Activated naive CD8-positive, alpha-beta T cell treated with anti-CD3 and anti-CD28 coated beads, Interleukin-2, amount 50 U/mL, for 16 hours (primary cell): ENCODE measurements around the gene ETV3L.

Experiments used
- DNase-seq: peaks from one replicate; pipeline ENCODE4 v3.0.0-alpha.2; 2020; ENCODE audit warnings: low read depth, low spot score

ETV3L gene

DNA sequence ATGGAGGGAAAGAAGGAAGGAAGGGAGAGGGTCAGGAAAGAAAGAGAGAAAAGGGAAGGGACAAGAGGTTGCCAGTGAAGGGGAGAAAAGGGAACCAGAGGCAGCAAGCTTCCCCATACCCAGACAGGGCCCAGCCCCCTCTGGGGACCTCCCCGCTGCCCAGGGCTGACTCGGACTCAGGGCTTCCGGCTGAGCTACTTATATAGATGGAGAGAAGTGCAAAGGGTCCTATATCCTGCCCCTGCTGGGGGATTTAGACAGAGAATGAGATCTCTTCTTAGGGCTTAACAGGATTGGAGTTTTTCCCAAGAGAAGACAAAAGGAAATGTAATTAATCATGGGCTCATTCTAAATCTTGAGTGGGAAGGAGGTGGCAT is at the start of gene ETV3L:
TSS of gene ETV3L (minus strand) at position 176 of the 377 bp plus-strand sequence. CDS start 285 bp downstream, outside the sequence.
- DNase-seq: no peak

DNA sequence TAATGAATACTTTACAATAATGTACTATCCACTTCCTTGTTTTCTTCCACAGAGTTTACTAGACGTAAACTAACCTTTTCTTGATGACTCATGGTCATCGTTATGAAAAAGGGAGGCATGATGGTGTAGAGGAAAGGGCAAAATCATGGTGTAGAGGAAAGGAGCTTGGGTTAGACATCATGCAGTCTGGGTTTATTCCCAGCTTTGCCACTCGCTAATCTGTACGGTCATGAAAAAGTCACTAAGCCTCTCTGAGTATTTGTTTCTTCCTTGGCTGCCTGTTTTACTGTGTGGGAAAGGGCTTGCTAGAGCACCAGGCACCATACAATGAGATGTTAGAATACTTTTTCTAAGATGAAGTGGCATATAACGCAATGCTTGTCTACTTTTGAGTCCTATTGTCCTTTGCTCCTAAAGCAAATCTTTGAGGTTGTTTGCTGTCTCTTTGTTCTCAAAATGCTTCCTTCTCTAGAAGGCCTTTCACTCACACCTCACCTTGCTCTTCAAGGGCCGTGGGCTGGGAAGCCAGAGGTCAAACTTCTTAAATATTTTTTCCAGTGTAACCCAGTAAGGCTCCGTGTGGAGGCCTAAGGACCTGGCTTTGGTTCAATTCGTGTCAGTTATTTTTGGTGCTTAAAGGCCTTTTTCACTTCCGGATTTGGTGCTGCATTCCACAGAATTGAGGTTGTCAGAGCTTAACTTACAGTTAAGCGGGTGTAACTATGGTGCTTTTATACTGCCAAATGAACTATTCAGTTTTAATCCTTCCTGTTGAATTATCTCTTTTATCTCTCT is 48.5 kb upstream of the ETV3L start:
- no peak for DNase-seq

DNA sequence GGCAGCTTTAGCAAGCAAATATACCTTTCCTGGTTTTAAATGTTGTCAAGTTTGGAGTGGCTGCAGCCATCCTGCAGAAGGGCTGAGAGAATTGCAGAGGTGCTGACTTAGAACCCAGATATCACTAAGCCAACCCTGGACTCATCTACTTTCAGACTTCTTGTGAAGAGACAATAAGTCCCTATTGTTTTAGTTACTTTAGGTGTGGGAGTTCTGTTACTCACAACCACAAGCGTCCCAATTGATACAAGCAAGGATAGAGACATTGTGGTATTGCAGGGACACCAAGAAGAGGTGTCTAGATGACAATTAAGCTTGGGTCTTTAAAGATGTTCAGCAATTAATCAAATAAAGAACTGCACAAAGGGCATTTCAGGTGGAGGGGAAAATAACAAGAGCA is 47.4 kb upstream of the ETV3L start:
- no peak for DNase-seq

GRCh38 chr1:157146244-157146643 is 46.6 kb upstream of the ETV3L start:
- no peak for DNase-seq

- DNase-seq: no peak
Observed at GRCh38 chr1:157145076-157145475, 45.5 kb upstream of the ETV3L start.

GRCh38 chr1:157144509-157144908 is 44.9 kb upstream of the ETV3L start:
- no peak for DNase-seq

DNA sequence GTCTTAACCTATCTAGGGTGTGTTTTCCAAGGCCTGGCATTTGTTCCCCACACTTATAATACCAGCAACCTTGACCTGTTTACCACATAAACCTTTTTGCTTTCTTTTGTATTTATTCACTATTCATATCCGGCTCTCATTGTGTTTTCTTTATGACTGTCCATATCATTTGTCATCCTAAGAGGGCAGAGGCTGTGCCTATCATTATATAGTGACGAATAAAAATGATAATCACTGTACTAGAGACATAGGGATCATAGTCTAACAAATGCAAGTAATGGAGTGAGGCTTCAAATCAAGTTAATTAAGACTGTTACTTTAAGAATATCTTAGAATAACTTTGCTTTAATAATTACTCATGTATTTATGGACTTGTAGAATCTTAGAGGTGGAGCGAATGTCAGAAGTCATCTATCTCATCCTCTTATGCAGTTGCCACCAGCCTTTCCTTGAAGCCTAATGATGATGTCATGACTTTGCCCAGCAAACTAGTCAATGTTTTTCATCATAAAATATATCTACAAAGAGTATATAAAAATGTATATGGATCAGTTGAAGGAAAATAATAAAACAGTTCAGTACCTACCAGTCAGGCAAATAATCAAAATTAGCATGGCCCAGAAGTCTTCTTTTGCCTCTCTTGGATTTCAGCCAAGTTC is 43.3 kb upstream of the ETV3L start:
- no peak for DNase-seq

DNA sequence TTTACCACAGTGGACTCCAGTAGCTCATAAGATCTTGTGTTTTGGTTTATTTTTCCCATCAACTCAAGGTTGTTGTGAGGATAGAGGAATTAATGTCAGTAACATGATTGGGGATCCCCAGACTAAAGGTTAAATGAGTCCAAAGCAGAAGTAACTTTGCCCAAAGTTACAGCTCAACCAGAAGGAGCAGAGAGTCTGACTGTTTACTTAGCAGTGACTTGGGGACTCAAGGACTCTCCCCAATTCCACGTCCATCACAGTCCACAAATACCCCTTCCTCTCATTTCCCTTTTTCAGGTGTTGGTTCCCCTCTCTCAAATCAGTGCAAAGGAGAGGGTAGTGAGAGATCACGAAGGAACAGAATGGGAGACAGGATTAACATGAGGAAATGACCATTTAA is 42.6 kb upstream of the ETV3L start:
- no peak for DNase-seq

DNA sequence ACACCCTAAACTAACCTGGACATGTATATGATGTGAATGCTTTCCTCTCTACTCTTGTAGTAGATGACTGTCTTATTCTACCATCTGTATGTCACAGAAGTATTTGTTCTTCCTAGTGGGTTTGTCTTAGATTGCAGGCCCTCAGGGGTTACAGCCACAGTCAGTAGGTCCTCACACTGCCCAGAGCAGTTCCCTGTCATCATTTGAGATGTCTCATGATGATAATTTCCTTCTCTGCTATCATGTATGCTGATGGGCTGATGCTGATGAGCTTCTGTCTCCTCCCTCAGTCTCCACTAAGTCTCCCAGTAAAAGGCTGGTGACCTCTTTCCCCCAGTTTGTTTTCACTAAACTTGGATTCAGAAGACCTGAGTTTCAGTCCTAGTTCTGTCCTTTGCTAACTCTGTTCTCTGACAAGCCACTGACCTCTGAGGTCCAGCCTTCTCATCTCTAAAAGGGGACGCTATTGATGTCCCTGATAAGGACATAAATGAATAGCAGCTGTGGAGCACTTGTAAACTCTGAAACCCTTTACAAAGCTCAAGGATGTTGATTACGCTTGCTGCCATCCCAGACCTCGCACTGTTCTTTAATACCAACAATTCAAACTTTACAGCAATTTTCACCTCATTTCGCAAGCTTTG is 41.7 kb upstream of the ETV3L start:
- DNase-seq: no peak

GRCh38 chr1:157140063-157140588 is 40.5 kb upstream of the ETV3L start:
- DNase-seq: no peak

DNA sequence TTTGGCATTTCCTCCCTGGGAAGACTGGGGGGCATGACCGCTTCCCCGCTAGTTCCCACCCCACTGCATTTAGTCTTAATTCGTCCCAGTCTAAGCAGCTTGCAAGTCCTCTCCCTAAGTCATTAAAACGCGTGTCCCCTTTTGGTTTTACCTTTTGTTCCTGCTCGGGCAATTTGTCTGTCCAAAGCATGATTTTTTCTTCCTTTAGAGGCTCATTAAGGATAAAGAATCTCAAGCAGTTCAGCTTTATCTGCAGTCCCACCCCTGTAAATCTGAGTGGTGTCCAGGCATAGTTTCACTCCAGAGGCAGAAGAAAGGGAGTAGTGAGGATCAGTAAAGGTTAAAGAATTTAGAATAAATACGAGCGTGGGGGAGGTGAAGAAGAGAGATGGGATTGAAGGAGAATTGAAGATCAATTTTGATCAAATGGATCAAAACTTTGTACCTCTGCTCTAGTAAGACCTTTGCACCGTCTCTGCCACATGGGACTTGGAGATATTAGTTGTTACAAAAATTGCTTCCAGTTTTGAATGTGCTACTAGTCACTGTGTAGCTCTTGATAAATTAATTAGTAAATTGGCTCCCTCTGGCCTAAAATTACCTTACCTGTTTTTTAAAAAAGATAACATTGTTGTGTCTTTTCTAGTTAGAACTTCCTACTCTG is 39.6 kb upstream of the ETV3L start:
- no peak for DNase-seq

DNA sequence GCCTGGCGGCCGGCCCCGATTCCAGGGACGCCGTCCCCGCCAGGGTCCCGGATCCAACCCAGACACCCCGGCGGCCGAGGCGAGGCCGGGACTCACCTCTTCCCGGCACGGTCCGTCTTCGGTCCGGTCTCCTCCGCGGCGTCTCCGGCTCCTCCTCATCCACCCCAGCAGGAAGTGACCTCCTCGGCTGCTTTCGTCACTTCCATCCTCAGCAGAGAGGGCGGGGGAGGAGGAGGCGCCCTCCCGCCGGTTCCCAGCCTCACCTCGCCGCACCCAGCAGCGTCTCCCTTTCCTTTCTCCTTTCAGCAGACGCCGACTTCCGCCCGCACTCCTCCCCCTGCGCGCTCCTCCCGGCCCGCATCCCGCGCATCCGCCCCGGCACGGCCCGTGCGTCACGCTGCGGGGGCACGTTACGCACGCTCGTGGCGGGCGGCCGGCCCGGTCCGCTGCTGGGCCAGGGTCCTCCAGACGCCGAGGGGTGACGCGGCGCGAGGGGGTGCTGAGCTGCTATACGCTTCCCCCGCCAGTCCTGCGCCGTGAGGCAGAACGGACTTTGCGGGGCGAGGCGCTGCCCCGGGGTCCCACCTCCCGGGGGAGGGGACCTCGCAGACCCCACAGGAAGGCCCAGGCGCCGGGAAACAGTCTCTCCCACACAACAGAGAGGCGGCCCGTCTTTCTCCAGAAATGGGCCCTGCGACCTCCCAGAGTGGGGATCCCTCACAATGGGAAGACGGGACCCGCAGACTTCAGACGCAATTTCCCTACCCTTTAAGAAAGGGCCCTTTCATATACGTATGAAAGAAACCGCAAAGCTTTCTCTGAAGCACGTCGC is 38.8 kb upstream of the ETV3L start, which contains the start of gene ETV3:
TSS of gene ETV3 (minus strand) at position 176 of the 832 bp plus-strand sequence. CDS start 2,043 bp downstream, outside the sequence.
- peak; percentile 64 for DNase-seq

DNA sequence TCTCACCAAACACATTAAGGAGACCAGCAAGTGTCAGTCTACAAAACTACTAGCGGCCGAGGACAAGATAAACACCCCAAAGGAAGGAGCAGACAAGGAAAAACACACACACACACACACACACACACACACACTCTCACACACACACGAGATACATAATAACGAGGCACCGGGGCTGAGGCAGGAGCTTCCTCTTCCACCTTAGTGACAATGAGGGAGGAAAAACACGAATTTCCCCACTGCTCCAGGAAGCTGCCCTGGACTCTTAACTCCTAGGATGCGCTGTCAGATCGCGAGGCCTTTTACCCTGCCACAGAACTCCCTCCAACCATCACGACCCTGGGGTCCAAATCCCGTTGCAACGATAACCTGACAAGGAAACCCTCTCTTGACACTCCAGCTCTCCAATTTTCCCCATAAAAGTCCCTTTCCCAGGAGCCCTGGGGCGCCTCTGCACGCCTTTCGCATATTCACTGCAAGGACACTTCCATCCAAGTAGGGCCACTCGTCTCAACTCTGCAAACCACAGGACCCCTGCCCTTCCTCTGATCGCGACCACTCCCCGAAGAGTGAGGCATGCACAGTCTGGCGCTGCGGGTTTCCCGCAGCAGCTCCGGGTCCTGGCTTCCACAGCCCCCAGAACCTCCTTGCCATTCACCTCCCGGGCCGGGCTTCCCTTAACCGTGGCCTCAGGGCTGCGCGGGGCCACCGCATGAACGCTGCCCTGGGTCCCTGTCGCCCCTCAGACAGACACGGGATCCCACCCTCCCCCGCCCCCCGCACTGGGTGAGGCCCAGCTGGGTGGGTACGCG is 38.0 kb upstream of the ETV3L start:
- no peak for DNase-seq

GRCh38 chr1:157137046-157137407 is 37.4 kb upstream of the ETV3L start:
- DNase-seq: no peak

DNA sequence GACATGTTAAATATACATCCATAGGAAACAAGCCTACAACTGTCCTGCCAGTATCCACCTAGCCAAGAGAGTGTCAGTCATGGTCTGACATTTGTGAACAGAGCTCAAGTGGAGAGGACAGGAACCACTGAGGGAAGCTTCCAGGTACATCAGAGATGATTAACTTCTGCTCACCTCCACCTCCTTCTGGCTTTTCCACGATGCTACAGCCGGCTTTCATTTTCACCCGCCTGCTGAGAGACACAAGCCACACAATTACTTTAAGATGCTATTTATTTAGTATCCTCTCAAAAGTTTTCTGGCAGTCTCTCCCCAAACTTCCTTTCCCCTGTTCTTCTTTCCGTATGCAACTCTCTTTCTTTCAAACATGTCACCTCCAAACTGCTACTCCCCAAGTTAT is 36.5 kb upstream of the ETV3L start:
- DNase-seq: no peak

DNA sequence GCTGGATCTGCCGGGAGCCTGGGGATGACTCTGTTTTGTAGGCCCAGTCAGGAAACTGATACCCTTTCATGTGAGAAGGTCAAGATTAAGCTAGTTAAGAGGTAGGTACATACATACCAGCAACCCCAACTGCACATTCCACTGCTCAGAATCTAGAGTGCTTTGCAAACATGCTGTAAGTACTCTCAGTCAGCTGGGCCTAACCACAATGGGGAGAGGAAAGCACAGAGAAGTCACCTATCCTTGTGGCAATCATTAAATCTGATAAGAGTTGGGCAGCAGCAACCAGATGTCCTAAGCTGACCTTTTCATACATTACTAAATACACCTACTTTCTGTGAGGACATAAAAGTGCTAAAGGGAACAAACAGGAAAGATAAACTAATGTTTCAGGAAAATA is 36.0 kb upstream of the ETV3L start:
- DNase-seq: no peak

GRCh38 chr1:157135070-157135469 is 35.5 kb upstream of the ETV3L start:
- no peak for DNase-seq

DNA sequence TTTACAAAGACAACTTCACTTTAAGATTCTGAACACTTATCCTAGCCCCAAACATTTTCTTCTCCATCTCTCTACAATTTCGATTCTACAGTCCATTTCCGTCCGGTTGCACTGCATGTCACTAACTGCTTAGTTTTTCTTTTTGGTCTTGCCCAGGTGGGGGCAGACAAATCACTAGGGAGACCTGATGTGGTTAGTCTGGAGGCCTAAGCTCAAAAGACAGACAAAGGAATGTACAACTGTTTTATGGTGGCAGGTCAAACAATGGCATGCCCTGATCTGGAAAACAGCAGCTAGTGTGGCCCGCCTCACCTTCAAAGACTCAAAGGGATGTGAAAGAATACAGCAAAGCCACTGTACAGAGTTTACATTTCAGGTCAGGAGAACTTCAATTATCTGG is 34.8 kb upstream of the ETV3L start:
- no peak for DNase-seq

DNA sequence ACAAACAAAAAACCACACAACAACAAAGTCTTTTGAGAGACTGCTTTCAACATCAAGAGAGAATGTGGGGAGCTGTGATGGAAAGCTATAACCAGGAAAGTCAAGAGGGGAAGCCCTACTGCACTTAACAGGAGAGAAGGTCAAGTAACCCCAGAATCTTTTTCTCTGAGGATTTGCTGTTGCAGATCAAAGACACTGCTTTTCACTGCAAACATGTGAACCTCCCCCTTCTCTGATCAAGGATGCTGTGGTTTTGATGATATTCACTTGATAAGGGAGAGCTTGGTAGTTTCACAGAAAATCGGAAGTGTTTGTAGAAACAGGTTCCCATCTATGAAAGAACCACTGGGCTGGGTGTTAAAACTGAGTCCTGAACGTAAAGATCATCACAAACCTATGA is 33.8 kb upstream of the ETV3L start:
- DNase-seq: no peak

GRCh38 chr1:157132616-157133167 is 33.1 kb upstream of the ETV3L start:
- DNase-seq: no peak
